Pons (tissue), 1 donor: ENCODE results near the gene AP5Z1.
"Not testable (repeated sequence)": the region's sequence is repeated elsewhere in the genome, so short reads cannot be mapped to it uniquely, and the experiment has no call there.

Source experiments
- DNase-seq: peaks from one replicate; pipeline ENCODE4 v3.0.0-alpha.2; 2016; ENCODE audit warnings: low spot score

AP5Z1 gene

DNA sequence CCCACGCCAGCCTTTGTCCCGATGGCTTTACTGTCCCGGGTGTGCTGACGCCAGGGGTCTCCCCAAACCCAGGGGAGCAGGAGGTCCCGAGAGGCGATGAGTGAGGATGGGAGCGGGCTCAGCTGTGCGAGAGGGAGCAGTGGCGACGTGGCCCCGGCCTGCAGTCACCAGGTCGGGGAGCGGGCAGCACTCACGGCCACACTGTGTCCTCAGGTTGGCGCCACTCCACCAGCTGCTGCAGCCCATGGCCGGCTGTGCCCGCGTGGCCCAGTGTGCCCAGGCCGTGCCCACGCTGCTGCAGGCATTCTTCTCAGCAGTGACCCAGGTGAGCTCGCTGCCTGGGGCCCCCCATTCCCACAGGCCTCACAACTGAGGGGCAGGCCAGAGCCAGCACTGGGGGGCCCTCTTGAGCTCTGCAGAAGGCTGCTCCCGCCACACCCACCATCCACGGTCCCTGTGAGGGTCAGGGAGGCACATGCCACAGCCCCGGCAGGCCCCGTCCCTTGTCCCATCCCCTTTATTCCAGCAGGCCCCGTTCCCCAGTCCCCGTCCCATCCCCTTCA lies 13.3 kb downstream of the AP5Z1 start:
- no peak for DNase-seq

DNA sequence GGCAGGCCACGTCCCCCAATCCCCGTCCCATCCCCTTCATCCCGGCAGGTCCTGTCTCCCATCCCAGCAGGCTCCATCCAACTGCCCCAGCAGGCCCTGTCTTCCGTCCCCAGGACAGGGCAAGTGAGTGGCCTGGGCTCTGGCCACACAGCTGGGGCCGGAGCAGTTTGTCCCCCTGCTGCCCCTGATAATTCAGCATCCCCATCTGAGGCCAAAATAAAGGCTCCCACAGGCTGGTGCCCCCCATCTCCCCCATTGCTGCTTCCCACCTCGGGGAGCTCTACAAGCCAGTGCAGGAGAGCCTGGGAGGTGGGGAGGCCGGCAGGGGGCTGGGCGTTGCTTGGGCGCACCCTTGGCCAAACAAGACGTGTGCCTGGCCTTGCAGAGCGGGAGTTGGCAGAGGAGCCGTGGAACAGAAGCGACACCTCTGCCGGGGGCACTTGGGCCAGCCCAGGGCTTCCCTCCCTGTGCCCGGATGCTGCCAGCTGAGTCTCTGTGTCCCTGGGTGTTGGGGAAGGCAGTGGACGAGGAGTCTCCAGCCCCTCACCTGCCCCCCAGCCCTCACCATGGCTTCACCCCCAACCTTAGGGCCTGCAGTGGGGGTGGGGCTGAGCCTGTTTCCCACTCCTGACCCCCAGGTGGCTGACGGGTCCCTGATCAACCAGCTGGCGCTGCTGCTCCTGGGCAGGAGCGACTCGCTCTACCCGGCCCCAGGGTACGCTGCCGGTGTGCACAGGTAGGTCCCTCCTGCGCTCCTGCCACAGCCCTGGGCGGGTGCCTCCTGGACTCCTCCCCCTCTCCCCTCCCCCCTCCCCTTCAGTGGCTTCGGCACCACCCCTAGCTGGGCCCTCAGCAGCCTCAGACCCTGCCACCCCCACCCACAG lies 14.0 kb downstream of the AP5Z1 start:
- no peak for DNase-seq

DNA sequence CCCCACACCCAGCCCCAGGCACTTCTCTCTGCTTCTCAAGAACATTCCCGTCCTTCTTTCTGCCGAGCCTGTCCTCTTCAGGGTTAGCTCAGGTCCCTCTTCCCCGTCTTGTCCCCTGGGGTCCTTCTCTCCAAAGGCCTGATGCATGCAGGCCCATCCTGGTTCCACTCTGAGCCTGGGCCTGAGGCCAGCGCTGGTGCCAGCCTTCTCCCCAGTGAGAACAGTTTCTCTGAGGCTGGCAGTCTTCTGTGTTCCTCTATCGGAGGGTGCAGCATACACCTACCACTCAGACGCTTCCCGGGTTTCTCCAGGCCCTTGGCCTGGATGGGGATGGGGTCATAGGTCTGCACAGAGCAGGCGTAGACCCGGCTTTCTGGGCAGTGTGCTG lies 14.6 kb downstream of the AP5Z1 start:
- DNase-seq: no peak

DNA sequence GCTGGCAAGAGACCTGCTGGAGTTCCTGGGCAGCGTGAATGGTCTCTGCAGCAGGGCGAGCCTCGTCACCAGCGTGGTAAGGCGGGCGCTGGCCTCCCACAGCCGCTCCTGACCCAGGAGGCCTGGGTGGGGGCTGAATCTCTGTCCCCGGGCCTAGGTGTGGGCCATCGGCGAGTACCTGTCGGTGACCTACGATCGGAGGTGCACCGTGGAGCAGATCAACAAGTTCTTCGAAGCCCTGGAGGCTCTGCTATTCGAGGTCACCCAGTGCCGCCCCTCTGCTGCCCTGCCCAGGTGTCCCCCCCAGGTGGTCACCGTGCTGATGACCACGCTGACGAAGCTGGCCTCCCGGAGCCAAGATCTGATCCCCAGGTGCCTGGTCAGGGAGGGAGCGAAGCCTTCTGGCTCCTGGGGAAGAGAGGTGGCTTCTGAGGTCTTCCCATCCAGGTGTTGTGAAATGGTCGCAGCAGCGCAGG lies 15.1 kb downstream of the AP5Z1 start:
- DNase-seq: no peak

DNA sequence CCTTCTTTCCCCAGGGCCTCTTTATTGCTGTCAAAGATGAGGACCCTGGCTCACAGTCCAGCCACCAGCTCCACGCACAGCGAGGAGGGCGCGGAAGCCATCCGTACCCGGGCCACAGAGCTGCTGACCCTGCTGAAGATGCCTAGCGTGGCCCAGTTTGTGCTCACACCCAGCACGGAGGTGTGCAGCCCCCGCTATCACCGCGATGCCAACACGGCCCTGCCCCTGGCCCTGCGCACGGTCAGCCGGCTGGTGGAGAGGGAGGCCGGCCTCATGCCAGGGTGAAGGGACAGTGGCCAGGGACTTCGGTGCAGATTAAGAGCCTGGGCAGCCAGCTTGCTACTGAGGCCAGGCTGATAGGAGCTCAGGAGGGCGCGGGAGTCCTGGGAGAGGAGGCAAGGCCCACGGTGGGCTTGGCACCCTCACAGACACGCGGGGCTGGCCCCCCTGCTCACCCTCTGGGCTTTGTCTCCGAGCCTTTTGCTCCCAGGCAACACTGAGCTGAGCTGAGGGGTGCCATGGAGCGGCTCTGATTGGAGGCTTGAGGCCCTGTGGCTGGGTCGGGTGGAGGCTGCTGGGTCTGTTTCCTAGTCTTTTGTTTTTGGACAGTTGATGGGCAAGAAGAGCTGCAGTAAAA lies 15.8 kb downstream of the AP5Z1 start:
- DNase-seq: no peak

DNA sequence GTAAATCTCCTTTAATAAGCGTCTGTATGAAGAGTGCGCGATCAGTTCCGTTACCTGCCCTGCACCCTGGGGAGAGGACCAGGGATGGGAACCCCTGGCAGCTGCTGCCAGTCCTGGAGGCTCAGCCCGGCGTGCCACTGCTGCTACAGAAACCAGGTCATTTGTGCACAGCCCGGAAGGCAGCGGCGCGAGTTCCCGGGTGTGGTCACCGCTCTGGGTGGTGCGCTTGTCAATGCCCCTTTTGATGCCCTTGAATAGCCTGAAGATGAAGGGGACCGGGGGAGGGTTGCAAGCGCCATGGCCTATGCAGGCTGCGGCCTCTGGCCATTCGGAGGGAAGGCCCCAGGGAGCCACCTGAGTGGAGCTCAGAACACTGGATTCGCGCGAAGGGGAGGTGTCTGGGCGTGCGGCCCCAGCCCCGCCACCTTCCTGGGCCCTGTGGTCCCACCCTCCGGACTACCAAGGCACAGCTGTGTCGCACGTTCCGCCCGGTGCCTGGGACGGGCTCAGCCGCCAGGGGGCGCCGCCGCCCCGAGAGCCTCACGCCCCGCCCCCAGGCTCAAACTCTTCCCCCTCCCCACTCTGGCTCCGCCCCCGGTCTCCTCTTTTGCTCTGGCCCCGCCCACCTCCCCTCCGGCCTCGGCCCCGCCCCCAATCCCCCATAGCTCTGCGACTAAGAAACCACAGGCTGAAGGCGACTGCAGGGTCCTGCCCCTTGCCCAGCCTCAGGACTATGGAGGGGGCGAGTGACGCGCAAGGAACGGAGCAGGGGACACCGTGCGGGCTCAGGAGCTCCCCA lies 16.5 kb downstream of the AP5Z1 start:
- peak; percentile 61 for DNase-seq

DNA sequence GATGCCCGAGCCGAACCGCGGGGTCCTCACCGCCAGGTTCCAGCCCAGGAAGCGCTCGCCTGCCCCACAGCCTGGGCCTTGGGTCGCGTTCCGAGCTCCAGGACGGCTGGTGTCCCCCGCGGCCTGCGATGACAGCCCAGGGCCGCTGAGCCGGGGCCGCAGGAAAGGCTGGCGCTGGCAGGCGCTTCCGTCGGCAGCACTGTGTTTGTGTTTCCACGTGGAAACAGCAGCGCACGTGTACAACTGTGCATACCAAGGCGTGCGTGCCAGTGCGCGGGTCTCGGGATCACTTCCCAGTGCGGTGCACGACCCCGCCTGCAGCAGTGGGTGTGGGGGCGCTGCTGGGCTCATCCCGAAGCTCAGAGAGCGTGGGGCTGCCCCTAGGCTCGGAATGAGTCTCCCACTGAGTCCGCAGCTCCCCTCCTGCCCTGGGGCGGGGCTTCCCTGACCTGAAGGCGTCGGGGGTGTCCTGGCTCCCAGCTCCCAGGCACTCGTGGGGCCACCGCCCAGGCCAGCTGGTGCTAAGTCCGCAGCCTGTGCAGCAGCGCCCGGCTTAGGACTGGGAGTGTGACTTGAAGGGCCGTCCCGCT lies 17.2 kb downstream of the AP5Z1 start:
- no peak for DNase-seq

DNA sequence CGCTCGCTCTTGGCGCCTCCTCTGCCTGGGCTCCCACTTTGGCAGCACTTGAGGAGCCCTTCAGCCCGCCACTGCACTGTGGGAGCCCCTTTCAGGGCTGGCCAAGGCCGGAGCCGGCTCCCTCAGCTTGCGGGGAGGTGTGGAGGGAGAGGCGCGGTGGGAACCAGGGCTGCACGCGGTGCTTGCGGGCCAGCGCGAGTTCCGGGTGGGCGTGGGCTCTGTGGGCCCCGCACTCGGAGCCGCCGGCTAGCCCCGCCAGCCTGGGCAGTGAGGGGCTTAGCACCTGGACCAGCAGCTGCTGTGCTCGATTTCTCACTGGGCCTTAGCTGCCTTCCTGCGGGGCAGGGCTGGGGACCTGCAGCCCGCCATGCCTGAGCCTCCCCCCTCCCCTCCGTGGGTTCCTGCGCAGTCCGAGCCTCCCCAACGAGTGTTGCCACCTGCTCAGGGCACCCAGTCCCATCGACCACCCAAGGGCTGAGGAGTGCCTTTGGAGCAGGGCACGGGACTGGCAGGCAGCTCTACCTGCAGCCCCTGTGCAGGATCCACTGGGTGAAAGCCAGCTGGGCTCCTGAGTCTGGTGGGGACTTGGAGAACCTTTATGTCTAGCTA lies 18.1 kb downstream of the AP5Z1 start:
- not testable (repeated sequence) for DNase-seq

DNA sequence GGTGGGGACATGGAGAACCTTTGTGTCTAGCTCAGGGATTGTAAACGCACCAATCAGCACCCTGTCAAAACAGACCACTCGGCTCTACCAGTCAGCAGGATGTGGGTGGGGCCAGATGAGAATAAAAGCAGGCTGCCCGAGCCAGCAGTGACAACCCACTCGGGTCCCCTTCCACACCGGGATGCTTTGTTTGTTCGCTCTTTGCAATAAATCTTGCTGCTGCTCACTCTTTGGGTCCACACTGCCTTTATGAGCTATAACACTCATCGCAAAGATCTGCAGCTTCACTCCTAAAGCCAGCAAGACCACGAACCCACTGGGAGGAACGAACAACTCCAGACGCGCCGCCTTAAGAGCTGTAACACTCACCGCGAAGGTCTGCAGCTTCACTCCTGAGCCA lies 18.7 kb downstream of the AP5Z1 start:
- not testable (repeated sequence) for DNase-seq

DNA sequence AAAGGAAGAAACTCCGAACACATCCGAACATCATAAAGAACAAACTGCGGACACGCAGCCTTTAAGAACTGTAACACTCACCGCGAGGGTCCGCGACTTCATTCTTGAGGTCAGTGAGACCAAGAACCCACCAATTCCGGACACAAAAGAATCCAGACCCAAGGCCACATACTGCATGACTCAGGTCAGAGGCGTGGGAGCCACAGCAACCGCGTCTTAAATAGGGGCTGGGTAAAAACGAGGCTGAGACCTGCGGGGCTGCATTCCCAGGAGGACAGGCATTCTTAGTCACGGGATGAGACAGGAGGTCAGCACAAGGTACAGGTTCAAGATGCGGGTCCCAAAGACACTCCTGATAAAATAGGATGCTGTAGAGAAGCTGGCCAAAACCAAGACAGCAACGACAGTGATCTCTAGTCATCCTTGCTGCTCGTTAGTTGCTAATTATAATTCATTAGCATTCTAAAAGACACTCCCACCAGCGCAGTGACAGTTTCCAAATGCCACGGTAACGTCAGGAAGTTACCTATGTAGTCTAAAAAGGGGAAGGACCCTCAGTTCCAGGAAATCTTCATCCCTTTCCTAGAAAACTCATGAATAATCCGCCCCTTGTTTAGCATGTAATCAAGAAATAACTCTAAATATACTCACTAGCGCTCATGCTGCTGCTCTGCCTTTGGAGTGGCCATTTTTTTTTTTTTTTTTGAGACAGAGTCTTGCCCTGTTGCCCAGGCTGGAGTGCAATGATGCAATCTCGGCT lies 19.3 kb downstream of the AP5Z1 start:
- no peak for DNase-seq

DNA sequence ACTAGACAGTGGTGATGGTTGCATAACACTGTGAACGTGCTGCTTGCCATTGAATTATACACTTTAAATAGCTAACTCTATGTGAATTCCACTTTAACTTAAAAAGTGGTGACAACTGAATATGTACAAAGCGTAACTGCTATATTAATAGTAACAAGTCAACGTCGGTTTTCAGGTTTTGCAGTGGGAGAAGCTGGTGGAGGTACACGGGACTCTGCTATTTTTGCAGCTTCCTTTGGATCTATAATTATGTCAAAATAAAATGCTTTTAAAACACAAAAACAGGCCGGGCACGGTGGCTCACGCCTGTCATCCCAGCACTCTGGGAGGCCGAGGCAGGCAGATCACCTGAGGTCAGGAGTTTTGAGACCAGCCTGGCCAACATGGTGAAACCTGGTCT lies 21.0 kb downstream of the AP5Z1 start:
- DNase-seq: no peak

DNA sequence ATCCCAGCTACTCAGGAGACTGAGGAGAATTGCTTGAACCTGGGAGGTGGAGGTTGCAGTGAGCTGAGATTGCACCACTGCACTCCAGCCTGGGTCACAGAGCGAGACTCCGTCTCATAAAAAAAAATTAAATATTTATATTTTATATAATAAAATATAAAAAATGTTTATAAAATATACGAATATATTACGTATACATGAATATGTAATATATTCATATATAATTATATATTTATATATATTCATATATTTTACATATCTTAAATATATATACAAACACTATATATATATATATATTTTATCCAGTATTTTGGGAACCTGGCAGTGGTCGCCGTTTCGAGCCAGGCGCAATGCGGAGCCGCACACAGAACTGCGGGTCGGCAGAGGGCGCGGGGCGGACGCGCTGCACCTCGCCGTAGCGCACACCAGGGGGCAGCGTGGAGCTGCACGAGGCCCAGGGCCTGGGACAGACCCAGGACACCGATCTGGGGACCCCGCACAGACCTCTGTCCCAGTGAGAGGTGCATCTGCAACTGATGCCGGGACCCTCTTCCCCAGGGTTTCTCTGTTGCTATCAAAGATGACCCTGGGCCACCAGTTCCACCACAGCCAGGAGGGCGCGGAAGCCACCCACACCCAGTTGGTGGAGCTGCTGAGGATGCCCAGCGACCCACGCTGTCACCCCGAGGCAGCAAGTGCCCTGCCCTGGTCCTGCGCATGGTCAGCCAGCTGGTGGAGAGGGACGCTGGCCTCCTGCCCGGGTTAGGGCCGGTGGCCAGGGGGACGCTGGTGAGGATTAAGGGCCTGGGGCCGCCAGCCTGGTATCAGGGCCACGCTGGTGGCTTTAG lies 22.7 kb downstream of the AP5Z1 start:
- DNase-seq: no peak

DNA sequence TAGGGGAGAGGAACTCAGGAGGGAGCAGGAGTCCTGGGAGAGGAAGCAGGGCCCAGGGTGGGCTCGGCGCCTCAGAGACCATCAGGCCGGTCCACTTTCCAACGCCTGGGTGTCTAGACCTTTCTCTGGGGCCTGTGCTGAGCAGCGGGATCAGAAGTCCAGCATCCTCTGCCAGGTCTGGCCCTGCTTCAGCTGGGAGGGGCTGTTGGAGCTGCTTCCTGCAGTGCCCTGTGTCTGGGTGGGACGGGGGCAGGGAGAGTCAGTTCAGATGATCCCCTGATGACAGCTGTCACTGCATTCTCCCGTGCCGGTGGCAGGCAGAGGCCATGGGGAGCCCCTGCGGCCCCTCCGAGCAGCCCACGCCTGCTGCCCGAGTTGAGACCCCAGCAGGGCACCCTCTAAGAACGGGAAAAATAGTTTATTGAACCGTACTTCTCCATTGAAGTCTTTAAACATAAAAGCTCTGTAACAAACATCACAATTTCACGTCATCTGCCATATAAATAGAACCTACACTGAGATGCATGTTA lies 23.3 kb downstream of the AP5Z1 start:
- no peak for DNase-seq

DNA sequence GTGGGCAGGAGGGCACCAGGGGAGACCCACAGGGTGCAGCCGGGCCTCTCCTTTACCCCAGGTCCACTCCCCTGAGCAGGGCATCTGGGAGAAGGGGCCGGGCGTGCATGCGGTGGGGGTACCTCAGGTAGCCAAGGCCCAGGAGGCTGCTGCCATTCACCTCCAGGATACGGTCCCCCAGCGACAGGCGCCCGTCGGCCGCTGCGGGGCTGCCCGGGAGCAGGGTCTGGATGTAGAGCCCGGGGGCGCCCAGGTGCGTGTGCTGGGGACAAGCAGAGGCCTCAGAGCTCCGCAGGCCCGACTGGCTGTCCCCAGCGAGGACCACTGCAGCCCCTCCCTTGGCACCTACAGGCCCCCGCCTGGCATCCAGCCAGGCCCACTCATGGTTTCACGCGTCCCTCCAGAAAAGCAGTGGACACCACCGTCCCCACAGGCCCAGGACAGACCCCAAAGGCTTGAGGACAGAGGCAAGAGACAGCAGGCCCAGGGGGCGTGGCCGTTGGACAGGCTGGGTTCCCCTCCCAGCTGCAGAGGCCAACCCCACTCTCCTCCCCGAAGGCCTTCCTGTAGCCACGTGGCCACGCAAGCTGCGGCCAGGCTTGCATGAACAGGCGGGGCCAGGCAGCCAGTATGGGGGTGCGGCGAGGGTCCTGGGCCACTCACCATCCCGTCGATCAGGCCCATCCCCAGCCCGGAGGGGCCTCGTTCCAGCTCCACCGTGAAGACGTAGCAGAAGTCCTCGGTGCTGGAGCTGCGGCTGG lies 24.3 kb downstream of the AP5Z1 start:
- no peak for DNase-seq

DNA sequence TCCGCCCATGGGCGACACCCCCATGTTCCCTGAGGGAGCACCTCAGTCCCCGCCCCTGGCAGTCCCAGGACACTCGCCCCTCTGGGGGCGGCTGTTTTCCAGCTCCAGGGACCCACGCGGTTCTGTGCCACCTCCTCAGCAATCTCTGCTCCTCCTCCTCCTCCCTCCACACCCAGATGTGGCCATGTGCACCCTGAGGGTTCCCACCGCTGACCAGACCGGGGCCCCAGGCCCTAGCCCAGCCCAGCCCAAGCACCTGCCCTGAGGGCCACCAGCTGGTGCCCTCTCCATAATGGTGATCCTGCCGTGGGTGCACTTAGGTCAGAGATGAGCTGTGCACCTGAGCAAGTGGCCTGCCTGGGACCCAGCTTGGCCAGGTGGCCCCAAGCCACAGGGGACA lies 25.1 kb downstream of the AP5Z1 start:
- DNase-seq: no peak

DNA sequence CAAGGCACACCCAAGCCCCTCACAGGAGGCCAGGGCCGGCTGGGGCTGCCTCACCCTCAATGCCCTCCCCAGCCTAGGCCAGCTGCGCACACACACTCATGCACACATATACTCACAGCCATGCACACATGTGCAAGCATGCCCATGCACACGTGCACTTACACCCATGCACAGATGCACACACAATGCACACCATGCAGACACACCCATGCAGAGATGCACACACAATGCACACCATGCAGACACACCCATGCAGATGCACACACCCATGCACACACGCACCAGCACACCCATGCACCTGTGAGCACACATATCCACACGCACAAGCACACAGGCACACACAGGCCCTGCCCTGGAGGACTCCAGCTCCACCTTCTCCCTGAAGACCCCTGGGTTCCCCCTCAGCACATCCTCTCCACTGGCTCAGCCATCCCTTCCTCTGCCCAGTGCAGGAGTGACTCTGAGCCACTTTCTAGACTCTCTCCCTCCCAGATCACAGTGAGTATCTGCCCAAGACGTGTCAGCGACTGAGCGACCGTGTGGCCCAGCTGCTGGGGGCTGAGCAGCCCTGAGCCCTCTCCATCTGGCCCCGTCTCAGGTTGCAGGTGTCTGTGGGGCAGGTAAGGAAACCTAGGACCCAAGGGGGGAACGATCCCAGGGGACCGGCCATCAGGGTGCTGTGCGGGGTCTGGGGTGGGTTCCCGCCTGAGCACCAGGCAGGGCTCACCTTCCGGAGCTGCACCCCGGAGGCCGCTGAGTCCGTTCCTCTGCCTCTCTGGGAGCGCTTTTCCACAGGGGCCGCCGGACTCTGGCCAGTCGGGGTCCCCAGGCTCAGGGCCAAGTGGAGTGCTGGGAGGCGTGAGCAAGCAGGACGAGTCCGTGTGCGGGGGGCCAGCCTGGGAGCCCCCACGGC lies 25.8 kb downstream of the AP5Z1 start:
- DNase-seq: no peak

DNA sequence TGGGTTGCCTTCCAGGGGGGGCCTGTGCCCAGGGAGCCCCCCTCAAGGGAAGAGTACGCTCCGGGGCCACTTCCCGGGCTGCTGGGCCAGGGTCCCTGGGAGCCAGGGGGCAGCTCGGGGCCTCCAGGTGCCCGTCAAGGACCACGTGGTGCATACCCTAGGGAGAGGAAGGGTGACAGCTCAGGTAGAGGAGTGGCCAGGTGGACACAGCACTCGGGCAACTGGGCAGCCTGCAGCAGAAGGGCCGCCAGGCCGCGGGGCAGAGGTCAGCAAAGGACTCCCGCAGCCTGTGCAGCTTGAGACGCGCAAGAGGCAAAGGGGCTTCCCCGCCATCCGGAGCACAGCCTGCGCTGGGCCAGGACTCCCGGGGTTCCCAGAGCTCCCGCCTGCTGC lies 26.4 kb downstream of the AP5Z1 start:
- DNase-seq: no peak

DNA sequence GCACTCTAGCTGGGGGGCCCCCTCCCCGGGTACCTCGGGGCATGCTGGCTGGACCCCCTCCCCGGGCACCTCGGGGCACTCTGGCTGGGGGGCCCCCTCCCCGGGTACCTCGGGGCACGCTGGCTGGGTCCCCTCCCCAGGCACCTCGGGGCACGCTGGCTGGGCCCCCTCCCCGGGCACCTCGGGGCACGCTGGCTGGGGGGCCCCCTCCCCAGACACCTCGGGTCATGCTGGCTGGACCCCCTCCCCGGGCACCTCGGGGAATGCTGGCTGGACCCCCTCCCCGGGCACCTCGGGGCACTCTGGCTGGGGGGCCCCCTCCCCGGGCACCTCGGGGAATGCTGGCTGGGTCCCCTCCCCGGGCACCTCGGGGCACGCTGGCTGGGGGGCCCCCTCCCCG lies 27.2 kb downstream of the AP5Z1 start:
- DNase-seq: not testable (repeated sequence)
